Sigmoid colon (tissue), 4 donors: ENCODE results near the gene PLB1.

Experiments used
- CTCF ChIP-seq, 4 experiments: fragments of 450-650 bp in 3 of 4; fragments of 200-600 bp in 1 of 4; IDR thresholded peaks; one replicate each; pipeline ENCODE4 v1.5.1; 2016 to 2019; ENCODE audit warnings: antibody characterized with exemption in 4 of 4, mild to moderate bottlenecking in 3 of 4, moderate library complexity in 2 of 4
- POLR2A ChIP-seq, 2 donors: fragments of 450-650 bp; IDR thresholded peaks; one replicate each; pipeline ENCODE4 v1.6.1; 2016; ENCODE audit warnings: antibody characterized with exemption in 2 of 2, mild to moderate bottlenecking in 2 of 2, moderate library complexity in 2 of 2
- POLR2AphosphoS5 ChIP-seq, 4 donors: sonication (generic); formaldehyde crosslinking; IDR thresholded peaks; one replicate each; pipeline ENCODE4 v1.6.1; 2017; ENCODE audit warnings: antibody characterized with exemption in 4 of 4

- no peak for TF ChIP-seq CTCF (IDR thresholded peaks at IDR 0.05)
- TF ChIP-seq POLR2AphosphoS5 (IDR thresholded peaks at IDR 0.05): no peak
- no peak for TF ChIP-seq POLR2A (IDR thresholded peaks at IDR 0.05)
These were observed 91.8 kb downstream of the PLB1 start for GRCh38 chr2:28587526-28588291.
